Left ventricle myocardium inferior (tissue), 1 donor: ENCODE data around the gene FCER1A. TPM values are rescaled to one million over a fixed set of nuclear protein-coding genes. Genes with fewer than 3 reads are reported as not detected.

Source experiments
- DNase-seq: peaks from one replicate; pipeline ENCODE4 v3.0.0-alpha.2; 2020
- H3K27ac ChIP-seq: fragments of 200-600 bp; replicated peaks from 2 replicates; pipeline ENCODE4 v1.8.0; 2021
- H3K27me3 ChIP-seq: fragments of 200-600 bp; 2 replicates; pipeline ENCODE4 v1.8.0; 2021; ENCODE audit warnings: low read depth
- H3K36me3 ChIP-seq: fragments of 200-600 bp; 2 replicates; pipeline ENCODE4 v1.8.0; 2021
- H3K4me1 ChIP-seq: fragments of 200-600 bp; 2 replicates; pipeline ENCODE4 v1.8.0; 2021
- H3K4me3 ChIP-seq: fragments of 200-600 bp; 2 replicates; pipeline ENCODE4 v1.8.0; 2021; ENCODE audit warnings: mild to moderate bottlenecking, moderate library complexity
- H3K9me3 ChIP-seq: fragments of 200-600 bp; replicated peaks from 2 replicates; pipeline ENCODE4 v1.8.0; 2021
- CTCF ChIP-seq: fragments of 200-600 bp; IDR thresholded peaks from 2 replicates; pipeline ENCODE4 v1.8.0; 2021; ENCODE audit warnings: antibody characterized with exemption, mild to moderate bottlenecking, borderline replicate concordance
- intact Hi-C: fragments of 100-400 bp; cut with micrococcal nuclease; formaldehyde crosslinking; loops from one replicate; pipeline ENCODE4 v1.11.0; 2022
- total RNA-seq: library from RNA; stranded (reverse); fragmentation: NEBNext Ultra II Directional; extraction: Animal tissue kit (Norgen Biotek cat#: 25700); gene quantifications from one replicate; pipeline ENCODE4 v1.2.1, GENCODE V29; 2021
- donor health status: DM: no; HTN: yes; CAD: no; lungs with severe emphysema.

The FCER1A gene
- total RNA-seq, 1 donor from 2014 or later, result 0.96 TPM

DNA sequence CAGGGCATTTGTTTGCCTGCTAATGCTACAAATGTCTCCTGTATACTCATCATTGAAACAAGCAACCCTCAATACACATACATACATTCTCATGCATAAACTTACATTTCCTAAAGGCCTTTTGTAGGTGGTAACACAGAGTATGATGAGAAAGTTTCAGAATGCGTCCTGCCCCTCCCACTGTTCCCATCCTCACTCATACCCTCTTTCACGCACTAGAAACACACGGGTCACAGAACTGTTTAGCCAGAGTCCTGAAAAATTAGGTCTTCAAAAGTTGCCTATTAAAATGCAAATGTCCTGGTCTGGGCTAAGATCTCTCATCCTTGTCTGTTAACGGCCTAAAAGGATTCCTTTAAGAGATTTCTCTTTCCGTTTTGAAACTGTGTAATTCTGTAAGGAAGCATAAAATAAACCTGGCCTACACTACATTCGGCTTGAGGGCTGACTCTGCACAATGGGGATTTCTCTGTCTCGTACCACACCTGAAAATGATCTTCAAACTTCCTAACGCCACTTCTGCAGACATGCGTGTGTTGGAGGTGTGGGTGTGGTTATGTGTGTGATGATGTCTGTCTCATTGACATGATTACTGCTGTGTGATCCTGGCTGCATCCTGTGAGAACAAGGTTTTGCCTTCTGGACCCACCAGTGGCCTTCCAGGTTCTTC, 5.3 kb upstream of the FCER1A start:
- no peaks in the 10 kb centered on the region for H3K27me3 ChIP-seq
- H3K27ac ChIP-seq, result no peak overlapping the region
- no peak overlapping the region for H3K4me3 ChIP-seq
- intact Hi-C loops, result no loop called here
- TF ChIP-seq CTCF, result no peak
- DNase-seq, result no peak
- no peaks in the 10 kb centered on the region for H3K9me3 ChIP-seq
- H3K36me3 ChIP-seq, result no peaks in the 10 kb centered on the region
- H3K4me1 ChIP-seq, result no peaks in the 10 kb centered on the region

DNA sequence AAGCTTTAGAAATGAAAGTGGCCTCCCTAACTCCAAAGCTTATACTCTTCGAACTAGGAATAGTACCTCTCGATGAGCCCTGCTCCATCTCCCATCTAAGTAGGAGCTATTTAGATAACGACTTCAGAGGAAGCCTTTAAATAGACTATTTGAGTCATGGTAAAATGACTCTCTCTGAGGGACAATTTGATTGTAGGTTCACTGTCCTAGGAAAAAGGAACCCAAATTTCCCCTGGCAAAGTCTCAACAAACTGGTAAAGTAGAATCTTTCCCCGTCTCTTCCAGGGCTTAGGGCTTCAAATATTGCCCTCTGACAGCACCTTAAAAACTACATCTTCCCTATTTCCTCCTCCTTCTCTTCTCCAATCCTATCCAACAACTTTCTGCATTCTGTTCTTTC, 2.0 kb upstream of the FCER1A start:
- no peak for TF ChIP-seq CTCF
- Histone ChIP-seq H3K4me1 (no peaks in the 10 kb centered on the region), H3K4me3 (no peak overlapping the region), H3K27me3 (peaks cover 6% of the 10 kb centered on the region), H3K36me3 (no peaks in the 10 kb centered on the region), H3K9me3 (no peaks in the 10 kb centered on the region), H3K27ac (no peak overlapping the region)
- DNase-seq, result no peak
- intact Hi-C loops, result no loop called here

DNA sequence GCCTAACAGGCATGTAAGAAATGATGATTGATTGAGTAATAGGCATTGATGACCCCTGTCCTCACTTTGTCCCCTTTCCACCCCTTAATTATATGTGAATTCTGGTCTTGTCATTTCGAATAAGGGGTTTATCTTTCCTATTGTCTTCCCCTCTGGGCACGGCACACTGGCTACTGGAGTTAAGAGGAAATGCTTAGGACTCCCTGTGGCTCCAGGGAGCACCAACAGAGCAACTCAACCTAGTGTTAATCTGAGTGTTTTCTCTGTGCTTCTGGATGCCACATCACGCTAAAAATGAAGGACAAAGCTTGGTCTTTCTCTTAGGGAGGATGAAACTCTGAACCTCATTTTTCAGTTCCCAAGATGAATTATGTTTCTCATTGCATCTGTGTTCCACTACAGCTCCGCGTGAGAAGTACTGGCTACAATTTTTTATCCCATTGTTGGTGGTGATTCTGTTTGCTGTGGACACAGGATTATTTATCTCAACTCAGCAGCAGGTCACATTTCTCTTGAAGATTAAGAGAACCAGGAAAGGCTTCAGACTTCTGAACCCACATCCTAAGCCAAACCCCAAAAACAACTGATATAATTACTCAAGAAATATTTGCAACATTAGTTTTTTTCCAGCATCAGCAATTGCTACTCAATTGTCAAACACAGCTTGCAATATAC, 5.3 kb downstream of the FCER1A start:
- Histone ChIP-seq H3K27me3 (peaks cover 6% of the 10 kb centered on the region), H3K36me3 (no peaks in the 10 kb centered on the region), H3K4me1 (no peaks in the 10 kb centered on the region), H3K4me3 (no peak overlapping the region), H3K27ac (no peak overlapping the region), H3K9me3 (no peaks in the 10 kb centered on the region)
- intact Hi-C loops, result no loop called here
- no peak for TF ChIP-seq CTCF
- no peak for DNase-seq

DNA sequence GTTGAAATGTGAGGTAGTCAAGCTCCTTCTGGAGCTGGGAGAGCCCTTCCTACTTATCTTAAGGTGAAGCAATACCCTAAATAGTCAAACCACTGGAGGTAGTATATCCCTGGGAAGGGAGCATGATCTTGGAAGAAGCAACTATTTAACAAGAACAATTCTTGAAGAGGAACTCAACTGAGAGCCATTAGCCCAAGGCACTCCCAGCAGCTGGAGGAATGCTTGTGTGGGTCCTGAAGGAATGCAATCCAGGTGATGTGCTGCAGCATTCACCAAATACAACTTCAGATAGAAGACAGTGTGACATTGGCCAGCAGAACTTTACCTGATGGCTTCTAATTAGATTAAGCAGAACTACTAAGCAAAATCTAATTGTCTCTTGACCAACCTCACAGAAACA, 9.5 kb downstream of the FCER1A start:
- H3K9me3 ChIP-seq, result no peaks in the 10 kb centered on the region
- H3K27ac ChIP-seq, result no peak overlapping the region
- H3K4me3 ChIP-seq, result no peak overlapping the region
- H3K4me1 ChIP-seq, result no peaks in the 10 kb centered on the region
- intact Hi-C loops, result no loop called here
- no peak for TF ChIP-seq CTCF
- no peak for DNase-seq
- no peaks in the 10 kb centered on the region for H3K27me3 ChIP-seq
- H3K36me3 ChIP-seq, result no peaks in the 10 kb centered on the region

- Histone ChIP-seq H3K4me3 (no peak overlapping the region), H3K4me1 (no peaks in the 10 kb centered on the region), H3K9me3 (no peaks in the 10 kb centered on the region), H3K27ac (no peak overlapping the region), H3K36me3 (no peaks in the 10 kb centered on the region), H3K27me3 (no peaks in the 10 kb centered on the region)
- no peak for TF ChIP-seq CTCF
- DNase-seq, result no peak
- intact Hi-C loops, result no loop called here
These were observed 13.2 kb downstream of the FCER1A start for GRCh38 chr1:159315381-159315780.
